GM10248 (cell line): ENCODE data around the gene ST7.

Source experiments
- CTCF ChIA-PET: fragments of 300-600 bp; sonication (Branson Sonifier 250); formaldehyde crosslinking; extraction: SDS; loops from one replicate; lab custom pipeline; 2021; ENCODE audit warnings: antibody characterized with exemption; lab: Yijun Ruan, JAX
- POLR2A ChIA-PET: fragments of 350-650 bp; sonication (Branson Sonifier 250); formaldehyde crosslinking; extraction: SDS; loops from one replicate; lab custom pipeline; 2020; ENCODE audit warnings: antibody characterized with exemption; lab: Yijun Ruan, JAX
- DNase-seq: peaks from one replicate; pipeline ENCODE4 v3.0.0; 2012; ENCODE audit errors: extremely low spot score
- TF ChIP-seq, protein P1 (sequence below): IDR thresholded peaks from 2 replicates; pipeline ENCODE4 v1.5.1; 2012; ENCODE audit warnings: mild to moderate bottlenecking, low read depth; ENCODE audit errors: extremely low read depth, missing control alignments, control extremely low read depth

The ST7 gene

DNA sequence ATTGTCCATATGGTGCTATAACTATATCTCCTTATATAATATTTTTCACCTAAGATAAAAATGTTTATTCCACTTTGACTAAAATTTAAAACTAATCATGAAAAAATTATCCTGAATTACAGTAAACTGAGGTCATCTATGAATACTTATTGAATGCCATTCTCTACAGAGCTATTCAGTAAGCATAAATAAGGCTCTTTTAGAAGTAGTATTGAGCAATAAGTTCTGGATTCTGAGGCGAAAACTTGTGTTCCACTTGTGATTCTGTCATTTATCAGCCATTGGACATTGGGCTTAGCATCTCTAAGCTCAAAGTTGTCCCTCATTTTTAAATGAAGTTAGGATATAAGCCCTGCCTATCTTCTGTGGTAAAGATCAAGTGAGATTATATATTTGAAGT lies 238.8 kb downstream of the ST7 start:
- POLR2A ChIA-PET: no interaction called here
- CTCF ChIA-PET: interaction anchor here (1.1 kb wide), 1 partner anchor 21 kb away, joined by 3 read pairs; no protein-coding TSS in a partner anchor
- DNase-seq: no peak
- TF ChIP-seq, protein P1, sequence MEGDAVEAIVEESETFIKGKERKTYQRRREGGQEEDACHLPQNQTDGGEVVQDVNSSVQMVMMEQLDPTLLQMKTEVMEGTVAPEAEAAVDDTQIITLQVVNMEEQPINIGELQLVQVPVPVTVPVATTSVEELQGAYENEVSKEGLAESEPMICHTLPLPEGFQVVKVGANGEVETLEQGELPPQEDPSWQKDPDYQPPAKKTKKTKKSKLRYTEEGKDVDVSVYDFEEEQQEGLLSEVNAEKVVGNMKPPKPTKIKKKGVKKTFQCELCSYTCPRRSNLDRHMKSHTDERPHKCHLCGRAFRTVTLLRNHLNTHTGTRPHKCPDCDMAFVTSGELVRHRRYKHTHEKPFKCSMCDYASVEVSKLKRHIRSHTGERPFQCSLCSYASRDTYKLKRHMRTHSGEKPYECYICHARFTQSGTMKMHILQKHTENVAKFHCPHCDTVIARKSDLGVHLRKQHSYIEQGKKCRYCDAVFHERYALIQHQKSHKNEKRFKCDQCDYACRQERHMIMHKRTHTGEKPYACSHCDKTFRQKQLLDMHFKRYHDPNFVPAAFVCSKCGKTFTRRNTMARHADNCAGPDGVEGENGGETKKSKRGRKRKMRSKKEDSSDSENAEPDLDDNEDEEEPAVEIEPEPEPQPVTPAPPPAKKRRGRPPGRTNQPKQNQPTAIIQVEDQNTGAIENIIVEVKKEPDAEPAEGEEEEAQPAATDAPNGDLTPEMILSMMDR: no peak

DNA sequence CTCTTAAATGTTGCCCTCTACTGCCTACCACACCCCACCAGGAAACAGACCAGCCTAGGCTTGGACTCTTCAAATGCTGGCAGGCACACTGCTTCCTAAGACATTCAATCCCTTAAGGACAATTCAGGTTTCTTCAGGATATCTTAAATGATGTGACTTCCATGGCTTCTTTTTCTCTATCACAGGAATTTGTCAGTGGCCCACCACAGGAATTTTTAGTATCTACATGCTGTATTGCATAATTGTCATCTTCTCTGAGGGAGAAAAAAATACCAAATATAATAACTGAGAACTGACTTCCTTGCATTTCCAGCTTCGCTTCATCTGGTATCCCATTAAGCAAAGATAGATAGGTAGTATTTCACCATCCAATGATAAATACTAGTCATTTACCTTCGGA lies 240.3 kb downstream of the ST7 start:
- TF ChIP-seq, protein P1: no peak
- CTCF ChIA-PET: interaction anchor here (1.1 kb wide), 1 partner anchor 29 kb away, joined by 3 read pairs; no protein-coding TSS in a partner anchor
- POLR2A ChIA-PET: no interaction called here
- DNase-seq: no peak

DNA sequence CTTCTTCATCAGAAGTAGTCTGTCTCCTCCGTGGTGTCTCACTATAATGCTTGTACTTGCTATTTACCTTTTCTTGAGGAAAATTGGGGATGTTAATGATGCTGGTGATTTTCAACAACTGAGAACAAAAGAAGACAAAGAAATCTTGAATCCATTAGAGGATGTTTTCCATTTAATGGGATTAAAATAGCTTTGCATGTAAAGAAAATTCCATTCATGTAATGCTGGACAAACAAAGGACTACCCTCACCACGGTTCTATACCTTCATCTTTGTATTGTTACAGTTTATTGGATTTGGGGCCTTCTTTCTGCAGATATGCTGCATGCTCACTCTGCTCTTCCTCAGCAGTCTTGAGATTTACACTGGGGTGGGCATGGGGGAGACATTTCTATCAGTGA lies 241.1 kb downstream of the ST7 start:
- ChIA-PET POLR2A (no interaction called here), CTCF (interaction anchor here (0.9 kb wide), 1 partner anchor 8 kb away, joined by 3 read pairs; no protein-coding TSS in a partner anchor)
- no peak for DNase-seq
- TF ChIP-seq, protein P1: no peak

DNA sequence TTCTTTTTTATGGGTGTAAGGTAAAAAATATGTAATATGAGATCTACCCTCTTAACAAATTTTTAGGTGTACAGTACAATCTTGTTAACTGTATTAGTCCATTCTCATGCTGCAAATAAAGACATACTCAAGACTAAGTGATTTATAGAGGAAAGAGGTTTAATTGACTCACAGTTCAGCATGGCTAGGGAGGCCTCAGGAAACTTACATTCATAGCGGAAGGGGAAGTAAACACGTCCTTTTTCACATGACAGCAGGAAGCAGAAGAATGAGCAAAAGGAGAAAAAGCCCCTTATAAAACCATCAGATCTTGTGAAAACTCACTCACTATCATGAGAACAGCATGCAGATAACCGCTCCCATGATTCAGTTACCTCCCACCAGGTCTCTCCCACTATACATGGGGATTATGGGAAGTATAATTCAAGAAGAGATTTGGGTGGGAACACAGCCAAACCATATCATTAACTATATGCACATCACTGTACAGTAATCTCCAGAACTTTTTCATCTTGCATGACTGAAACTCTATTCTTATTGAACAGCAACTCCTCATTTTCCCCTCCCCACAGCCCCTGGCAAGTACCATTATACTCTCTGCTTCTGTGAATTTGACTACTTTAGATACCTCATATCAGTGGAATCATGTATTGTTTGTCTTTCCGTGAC lies 242.2 kb downstream of the ST7 start:
- POLR2A ChIA-PET: no interaction called here
- no peak for DNase-seq
- CTCF ChIA-PET: no interaction called here
- TF ChIP-seq, protein P1: no peak

DNA sequence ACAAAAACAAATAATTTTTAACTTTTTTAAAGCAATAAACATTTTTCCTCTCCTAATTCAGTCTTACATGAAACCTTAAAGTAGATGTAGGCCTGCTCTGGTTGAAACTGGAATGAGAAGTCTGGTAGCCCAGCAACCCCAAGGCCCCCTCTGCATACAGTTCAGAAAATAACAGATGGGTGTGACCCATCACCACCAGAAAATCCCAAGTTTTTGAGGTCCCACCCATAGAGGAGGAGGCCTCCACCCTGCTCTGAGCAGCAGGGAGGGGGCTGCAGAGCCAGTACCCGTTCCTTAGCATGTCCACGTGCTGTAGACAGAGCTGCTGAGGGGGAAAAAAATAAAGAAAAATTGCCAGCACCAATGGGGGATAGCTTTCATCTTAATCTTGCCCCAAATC lies 246.8 kb downstream of the ST7 start:
- POLR2A ChIA-PET: no interaction called here
- CTCF ChIA-PET: interaction anchor here (1.6 to 4.1 kb wide), 4 partner anchors 10 to 14 kb away, joined by 6 to 31 read pairs (median 8); no protein-coding TSS in a partner anchor
- TF ChIP-seq, protein P1: no peak
- DNase-seq: no peak

DNA sequence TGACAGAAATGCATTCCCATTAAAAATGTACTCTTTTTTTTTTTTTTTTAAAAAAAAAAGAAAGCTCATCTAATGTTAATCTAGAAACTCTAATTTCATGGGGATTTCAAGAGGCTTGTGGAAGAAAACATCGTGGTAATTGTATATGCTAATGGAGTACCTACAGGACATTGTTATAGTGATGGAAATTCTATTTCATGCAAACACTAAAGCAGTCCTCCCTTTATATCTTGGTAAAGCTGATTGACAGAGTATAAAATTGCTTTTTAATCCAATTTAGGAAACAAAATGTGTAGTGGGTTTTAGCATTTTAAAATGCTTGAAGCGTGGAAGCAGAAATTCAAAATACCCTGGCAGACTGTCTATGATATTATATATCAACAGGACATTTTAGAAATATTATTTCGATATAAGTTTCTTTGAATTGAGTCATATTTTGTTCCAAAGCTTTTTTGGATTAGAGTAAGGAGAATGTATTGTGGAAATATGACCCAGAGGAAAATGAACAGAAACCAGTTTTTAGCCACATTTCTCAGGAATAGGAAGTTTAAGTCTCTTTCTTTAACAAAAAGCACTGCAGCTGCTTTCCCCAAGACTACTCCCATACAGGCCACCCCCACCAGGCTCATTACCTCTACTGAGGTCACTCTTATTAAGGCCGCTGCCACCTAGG lies 247.6 kb downstream of the ST7 start:
- TF ChIP-seq, protein P1: no peak
- DNase-seq: no peak
- ChIA-PET CTCF (interaction anchor here (2.1 to 4.1 kb wide), 2 partner anchors 12 to 13 kb away, joined by 6 to 31 read pairs; no protein-coding TSS in a partner anchor), POLR2A (no interaction called here)
